Daoy (cell line): ENCODE measurements around the gene TBXAS1. TPM values are rescaled to one million over a fixed set of nuclear protein-coding genes. Genes with fewer than 3 reads are reported as not detected.

Source experiments
- DNase-seq: peaks from one replicate; pipeline ENCODE4 v3.0.0-alpha.2; 2015; ENCODE audit warnings: low read depth
- total RNA-seq: library from RNA; depleted of rRNA; stranded (reverse); fragments of >200 nt; shearing (Covaris generic); gene quantifications from 2 replicates; pipeline ENCODE4 v1.2.3, GENCODE V29; 2014

The TBXAS1 gene
- total RNA-seq, 1 experiment from 2014 or later: 6.3 TPM

DNA sequence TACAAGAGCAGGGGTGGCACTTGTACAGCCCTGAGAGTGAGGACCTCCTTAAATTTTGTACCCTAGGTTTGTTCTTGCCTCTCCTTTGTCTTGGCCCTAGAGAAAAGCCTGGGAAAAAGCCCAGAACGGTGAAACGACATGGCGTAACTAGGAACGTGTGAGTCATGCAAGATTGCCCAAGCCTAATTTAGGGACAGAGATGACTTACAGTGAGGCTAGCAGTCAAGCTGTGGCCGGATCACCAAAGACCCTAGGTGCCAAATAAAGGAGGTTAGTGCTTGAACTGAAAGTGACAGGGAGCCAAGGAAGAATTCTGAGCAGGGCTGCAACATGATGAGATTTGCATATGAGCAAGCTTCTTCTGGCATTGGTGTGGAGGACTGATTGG, 25.1 kb downstream of the TBXAS1 start:
- DNase-seq: peak; percentile 34

DNA sequence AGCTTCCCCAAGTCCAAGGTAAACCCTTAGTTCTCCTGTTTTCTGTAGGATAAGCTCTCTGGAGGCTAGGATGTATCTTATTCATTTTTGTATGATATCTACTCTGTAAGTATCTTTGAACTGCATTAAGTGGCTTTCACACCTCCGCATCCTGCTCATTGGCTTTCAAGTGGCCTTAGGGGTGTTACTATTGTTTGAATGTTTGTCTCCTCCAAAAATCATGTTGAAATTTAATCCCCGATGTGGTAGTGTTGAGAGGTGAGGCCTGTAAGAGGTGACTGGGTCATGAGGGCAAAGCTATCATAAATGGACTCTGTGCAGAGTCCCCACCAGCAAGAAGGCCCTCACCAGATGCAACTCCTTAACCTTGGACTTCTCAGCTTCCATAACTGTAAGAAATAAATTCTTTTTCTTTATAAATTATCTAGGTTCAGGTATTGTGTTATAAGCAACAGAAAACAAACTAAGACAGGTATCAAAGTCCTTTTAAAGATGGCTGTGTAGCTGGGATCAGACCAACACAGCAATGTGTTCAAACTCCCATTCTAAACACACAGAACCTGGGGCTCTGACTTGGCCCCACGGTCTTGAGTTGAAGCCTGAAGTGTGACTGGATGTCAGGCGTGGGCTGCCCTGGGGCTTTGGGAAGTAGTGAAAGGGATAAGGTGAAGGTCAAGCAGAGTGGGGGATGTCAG, 25.9 kb downstream of the TBXAS1 start:
- DNase-seq: no peak

DNA sequence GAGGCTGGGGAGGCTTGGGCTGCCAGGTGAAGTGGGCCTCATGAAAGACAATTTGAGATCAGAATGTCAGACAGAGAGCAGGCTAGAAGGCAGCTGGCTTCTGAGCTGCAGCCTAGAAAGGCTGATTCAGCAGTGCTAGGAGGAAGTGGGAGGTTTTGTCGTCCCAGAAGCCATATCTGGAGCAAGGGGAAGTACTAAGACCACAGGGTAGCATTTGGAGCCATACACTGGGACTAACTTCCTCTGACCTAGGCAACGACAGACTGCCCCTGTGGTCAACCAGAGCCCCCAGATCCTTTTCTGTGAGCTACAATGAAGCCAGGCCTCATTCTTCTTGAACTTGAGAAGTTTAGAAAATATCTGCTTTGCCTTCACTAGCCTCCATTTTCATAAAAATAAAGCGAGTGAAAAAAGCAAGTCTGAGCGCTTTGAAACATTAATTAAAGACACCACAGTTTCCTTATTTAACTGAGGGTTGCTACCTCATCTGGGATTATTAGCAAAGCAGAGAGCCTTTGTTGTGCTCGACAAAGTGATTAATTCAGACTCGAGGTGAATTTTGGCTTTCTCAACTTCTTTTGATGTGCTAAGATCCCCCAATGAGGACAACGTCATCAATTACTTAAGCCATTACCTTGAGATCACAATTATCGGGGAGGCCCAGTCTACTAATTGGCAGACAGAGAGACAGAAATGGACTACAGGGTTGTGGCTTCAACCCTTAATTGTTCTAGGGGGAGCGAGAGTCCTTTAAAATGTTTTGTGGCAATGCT, 26.6 kb downstream of the TBXAS1 start:
- DNase-seq: no peak

DNA sequence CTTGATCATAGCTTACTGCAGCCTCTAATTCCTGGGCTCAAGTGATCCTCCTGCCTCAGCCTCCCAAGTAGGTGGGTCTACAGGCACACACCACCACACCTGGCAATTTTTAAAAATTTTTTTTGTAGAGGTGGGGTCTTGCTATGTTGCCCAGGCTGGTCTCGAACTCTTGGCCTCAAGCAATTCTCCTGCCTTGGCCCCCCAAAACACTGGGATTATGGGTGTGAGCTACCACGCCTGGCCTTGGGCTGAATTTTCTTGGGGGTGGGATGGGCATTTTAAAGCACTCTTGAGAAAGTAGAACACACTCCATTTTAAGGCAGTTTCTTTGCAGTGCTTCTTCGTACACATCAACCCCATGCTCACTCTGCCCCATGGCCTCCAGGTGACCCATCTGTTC, 28.7 kb downstream of the TBXAS1 start:
- no peak for DNase-seq

DNA sequence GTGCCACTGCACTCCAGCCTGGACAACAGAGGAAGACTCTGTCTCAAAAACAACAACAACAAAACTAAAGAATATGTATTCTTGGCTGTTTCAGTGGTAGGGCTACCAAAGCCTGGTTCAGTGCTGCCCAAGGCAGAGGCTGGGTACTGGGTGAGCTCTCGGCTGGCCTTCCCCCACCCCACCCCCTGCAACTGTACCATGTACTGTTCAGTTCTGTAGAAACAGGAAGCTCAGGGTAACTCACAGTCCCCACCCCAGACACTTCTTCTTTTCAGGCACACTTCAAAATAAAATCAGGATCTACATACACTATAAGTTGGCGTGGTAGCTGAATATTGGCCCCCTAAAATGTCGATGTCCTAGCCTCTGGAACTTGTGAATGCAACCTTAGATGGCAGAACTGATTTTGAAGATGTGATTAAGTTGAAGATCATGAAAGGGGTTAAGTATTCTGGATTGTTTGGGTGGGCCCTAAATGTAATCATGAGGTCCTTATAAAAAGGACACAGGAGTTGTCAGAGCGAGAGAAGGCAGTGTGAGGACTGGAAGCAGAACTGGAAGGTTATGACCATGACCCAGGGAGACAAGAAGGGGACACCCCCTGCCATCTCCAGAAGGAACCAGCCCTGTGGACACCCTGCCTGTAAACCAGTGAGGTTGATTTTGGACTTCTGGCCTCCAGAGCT, 31.2 kb downstream of the TBXAS1 start:
- DNase-seq: no peak

DNA sequence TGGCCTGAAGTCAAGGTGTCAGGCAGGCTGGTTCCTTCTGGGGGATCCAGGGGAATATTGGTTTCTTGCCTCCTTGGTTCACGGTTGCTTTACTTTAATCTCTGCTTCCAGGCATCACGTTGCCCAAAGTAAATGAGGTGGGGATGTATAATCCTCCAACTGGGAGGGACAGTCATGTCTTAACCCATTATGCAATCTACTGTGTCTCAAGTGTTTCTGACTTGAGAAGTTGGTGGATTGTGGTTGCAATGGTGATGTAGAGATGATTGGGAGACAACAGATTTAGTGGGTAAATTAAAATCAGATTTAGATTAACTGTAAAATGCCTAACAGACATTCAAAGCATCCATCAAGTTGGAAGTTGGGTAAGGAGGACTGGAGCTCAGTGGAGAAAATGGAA, 32.7 kb downstream of the TBXAS1 start:
- DNase-seq: no peak

DNA sequence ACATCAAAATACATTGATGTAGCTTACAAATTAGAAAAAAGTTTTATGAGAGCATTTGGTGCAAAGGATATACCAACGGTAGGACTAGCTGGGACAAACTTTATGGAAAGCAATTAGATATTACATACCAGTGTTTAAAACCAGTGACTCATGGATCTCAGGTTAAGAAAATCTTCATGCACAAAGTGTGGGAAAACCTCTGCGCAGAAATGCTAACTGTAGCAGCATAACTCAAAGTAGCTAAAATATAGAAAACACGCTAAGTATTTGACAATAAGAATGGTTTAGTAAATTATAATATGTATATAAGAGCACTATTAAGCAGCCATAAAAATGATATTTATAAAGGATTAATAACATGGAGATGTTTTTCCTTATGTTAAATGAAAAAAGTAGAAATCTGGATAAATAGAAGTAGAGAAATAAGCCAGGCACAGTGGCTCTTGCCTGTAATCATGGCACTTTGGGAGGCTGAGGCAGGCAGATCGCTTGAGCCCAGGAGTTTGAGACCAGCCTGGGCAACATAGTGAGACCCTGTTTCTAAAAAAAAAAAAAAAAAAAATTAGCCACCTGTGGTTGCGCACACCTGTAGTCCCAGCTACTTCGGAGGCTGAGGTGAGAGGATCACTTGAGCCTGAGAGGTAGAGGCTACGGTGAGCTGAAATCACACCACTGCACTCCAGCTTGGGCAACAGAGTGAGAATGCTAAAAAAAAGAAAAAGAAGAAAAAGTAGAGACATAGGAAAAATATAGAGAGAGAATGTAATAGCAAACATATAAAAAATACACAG, 37.2 kb downstream of the TBXAS1 start:
- no peak for DNase-seq

DNA sequence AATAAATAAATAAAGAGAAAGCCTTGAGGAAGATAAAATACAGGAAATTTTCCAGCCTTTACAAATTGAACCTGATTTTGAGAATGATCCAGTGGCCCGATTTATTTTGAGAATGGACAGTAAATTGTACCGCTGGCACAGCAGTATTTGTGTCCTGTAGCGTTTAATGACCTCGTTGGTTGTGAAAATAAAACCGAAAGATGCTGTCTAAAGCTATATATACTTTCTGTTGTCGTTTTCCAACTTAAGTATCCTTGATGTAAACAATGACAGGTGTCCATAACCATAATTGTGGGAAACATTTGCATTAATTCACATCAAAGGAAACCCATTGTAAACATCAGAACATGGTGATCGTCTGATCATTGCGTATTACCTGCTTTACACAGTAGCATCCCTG, 38.8 kb downstream of the TBXAS1 start:
- DNase-seq: no peak

DNA sequence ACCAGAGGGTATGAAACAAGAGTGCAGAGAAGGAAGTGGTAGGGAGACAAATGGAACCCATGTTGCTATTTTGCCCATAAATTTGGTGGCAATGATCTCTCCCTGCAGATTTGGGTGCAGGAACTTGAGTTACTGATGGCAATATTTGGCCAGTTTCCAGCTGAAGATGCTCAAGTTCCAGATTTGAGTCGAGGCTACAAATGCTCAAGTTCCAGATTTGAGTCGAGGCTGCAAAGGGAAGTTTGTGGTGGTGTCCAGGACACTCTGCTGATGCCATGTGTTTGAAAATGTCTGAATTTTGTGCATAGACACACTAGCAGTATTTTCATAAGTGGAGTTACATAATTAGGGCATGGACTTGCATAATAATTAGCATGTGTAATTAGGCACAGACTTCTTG, 40.8 kb downstream of the TBXAS1 start:
- no peak for DNase-seq

DNA sequence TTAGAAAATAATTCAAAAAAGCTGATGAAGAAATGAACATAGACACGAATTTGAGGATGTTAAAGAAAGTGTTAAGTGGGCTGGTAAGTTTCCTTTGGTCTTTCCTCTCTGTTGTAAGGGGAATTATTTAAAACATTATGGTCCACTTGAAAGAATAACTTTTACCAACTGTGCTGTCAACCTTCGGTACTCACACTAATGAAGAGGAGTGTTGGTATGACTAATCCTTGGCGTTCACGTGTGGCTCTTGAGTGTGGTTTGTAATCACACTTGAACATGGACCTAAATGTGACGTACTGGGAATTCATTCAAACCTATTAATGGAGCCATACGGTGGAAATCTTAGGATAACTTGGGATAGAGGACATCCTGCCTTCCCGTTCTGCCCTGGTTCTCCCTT, 41.3 kb downstream of the TBXAS1 start:
- DNase-seq: peak; percentile 28

DNA sequence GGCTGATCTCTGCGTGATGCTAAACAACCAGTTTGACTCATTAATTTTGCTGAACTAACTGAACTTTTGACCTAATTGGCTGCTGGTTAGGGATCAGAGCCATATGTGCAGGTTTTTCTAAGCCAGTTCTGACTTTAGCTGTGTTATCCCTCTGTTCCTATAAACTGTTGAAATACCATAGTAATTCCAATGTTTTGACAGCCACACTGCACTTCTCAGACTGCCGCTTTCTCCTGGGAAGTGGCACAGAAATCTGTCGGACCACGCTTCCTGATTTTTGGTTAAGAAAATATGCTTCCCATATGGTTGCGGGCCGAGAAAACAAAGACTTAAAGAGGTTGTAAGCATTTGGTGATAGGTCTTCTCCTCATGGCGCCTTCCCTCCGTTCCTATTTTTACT, 42.3 kb downstream of the TBXAS1 start:
- DNase-seq: no peak

DNA sequence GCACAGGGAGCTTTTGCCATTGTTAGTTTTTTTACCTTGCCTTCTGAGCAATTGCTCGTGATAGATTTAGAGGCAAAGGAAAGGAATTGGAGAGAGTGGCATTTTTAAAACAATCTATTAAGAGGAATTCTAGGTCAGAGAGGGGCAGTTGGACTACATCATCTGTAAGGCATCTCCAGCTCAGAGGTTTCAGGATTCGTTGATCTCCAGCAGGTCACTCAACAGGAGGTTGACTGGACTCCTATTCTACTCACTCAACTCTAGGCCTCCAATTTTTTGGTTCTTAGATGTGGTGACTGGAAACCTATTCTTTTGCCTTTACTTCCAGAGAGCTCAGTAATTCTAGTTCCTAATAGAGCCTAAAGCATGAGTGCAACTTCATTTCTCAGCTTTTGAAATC, 42.8 kb downstream of the TBXAS1 start:
- DNase-seq: no peak

DNA sequence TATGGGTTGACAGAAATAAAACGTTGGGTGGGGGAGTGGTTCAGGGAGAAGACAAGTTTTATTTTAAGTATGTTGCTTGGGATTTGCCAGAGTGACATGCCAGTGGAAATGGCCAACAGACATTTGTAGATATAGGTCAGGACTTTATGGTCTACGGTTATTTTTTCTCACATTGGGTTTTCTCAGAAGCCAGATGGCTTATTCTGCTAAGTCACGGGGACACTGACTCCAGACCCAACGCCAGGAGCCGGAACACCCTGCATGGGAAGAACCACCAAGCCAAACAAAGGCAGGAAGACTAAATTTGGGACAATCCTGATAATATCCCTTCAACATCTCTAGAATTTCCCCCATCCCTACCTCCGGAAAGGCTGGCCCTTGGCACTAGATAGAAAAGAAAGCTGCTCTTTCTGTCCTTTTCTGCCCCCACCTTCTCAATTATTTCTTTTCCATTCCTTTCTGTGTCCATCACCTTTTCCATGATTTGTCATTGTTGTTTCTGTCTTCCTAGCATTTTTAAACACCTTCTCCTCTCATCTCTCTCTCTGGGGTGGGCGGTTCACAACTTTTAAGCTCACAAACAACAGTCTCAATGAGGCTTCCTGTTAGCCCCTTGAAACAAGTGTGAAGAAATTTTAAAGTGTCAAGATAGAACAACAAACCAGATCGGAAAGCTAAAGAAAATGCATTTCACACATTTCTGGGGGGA, 44.7 kb downstream of the TBXAS1 start:
- no peak for DNase-seq

DNA sequence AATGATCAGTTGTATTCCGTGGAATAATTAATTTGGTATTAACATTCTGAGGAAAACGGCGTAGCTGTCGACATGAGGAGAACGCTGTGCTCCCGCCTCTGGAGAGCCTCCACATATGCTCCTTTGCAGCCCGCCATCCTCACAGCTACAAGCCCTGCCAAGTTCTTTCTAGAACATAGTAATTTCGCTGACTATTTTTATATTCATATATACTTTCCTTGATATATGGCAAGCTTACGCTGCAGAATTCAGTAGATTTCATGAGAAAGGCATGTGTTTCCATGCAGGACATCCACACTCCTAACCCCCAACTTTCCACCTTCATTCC, 45.2 kb downstream of the TBXAS1 start:
- DNase-seq: no peak

DNA sequence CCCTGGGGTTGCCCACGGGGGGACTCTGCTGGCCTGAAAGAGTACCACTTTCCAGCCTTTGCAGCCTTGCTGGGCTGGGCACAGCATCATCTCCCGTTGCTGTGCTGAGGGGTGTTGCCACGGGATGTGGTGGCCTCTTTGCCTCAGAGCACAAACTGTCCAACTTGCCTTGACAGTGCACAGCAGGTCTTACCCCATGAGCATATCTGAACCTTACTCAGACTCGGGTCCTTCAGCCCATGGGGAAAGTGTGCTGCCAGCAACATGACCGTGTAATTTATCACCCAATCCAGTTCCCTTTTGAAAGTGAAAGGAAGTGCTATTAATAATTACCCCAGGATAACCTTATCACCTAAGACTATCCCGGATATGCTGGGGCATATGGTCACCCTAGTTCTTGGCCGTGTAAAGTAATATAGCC, 46.8 kb downstream of the TBXAS1 start:
- no peak for DNase-seq

DNA sequence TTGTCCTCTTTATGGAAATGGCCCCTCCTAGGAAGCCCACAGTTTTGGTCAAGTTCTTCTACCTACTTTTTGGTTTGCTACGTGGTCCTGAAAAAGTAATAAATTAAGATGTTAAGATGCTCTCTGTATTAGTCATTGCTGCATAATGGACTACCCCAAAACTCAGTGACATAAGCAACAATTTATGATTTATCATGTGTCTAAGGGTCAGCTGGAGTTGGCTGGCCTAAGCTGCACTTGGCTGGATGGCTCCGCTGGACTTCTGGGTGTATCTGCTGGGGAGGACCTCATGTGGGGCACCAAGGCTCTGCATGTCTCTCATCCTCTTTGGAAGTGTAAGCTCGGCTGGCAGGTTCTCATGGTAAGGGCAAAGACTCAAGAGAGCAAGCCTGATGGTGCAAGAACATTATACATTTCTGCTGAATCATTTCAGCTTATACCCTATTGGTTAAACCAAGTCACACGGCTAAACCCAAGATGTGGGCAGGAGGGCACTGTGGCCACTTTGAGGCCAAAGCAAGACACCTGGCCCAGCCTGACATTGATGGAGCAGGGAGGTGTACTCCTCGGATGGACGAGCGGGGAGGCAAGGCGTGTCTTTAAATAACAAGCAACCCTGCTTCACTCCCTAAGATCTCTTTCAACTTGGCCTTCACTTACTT, 47.7 kb downstream of the TBXAS1 start:
- DNase-seq: no peak

DNA sequence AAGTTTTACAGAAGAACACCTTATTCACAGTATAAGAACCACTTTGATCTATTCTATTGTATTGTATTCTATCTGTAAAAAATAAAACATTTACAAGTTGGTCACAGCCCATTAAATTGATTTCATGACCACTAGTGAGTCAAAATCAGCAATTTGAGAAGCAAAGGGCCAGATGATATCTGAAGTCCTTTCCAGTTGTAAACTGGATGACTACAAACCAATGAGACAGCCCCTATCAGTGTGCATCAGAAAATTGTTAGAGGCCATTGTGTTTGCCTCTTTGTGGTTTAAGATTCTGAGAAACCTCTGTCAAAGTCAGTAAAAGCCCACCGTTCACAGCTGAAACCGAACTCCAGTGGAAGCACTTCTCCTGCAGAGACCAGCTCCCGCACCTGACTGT, 54.8 kb downstream of the TBXAS1 start:
- DNase-seq: no peak

DNA sequence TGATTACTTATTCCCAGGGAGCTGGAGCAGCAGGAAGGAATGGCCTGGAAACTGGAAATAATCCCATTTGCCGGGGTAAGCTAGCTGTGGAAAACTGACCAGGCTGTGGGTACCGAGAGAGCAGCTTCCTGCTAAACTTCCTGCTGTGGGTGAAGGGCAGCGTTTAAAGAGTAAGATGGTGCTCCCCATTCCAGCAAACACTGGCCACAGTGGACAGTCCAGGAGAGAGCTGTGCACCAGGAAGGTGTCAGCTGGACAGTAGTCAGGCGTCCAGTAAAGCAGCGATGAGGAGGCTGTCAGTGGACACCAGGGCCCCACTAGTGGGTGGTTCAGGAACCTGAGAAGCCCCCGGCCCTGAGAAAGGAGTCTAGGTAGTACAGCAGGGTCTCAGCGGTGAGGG, 55.4 kb downstream of the TBXAS1 start:
- DNase-seq: no peak

DNA sequence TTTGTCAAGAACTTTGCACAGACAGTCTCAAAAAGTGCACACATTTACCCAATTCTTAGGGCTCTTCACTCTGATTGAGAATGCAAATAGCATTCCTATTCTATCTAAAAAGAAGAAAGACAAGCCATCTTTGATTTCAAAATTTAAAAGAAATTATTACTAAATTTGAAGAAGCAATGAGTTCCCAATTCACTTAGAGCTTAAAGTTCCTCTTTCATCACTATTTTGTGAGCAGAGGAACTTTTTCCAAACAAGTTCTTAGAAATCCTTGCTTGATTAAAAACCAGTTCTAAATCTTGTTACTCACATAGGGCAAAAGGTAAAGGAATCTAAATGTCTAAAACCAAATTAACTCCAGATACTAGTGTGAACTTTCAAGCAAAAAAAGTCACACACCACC, 56.4 kb downstream of the TBXAS1 start:
- DNase-seq: no peak

DNA sequence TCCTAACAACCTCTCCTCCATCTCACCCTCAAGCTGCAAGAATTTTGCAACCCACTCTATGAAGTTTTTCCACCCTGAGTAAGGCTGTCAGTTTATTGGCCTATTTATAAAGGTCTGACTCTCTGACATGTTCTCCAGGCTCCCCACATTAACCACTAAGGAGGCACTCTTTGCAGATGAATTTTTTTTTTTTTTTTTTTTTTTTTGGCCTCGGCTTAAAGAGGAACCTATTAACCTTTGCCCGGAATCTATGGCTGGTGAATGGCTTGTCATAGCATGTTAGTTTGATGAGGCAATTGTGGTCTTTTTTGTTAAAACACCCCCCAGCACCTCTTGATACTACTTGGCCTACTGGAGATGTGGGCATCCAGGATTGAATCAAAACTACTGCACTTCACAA, 57.1 kb downstream of the TBXAS1 start:
- no peak for DNase-seq

DNA sequence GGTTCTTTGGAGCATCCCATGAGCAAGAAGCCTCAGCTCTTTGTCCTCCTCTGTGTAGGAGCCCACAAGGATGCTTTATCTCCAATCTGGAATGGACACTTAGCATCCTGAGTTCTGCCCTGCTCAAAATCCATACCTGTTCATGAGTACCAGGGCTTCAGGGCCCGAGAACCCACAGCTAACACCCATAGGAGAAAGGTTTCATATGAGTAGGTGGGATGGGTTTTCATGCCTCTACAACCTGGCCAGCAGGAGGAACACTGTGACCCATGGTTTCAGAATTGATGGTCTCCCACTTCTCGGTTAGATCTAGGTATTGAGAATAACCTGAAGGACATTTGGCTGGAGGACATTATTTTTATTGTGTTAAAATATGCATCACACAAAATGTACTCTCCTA, 57.8 kb downstream of the TBXAS1 start:
- DNase-seq: no peak
